Smooth muscle cell (in vitro differentiated cells): ENCODE data around the gene GLYAT. TPM values are rescaled to one million over a fixed set of nuclear protein-coding genes. Genes with fewer than 3 reads are reported as not detected.

ENCODE experiments used
- DNase-seq: peaks from one replicate; lab custom pipeline; 2025; ENCODE audit not compliant: unreplicated experiment; lab: John Stamatoyannopoulos, UW
- H2AFZ ChIP-seq: fragments of 200-600 bp; sonication (generic); 2 replicates; pipeline ENCODE4 v1.6.0; 2016; ENCODE audit warnings: antibody characterized with exemption, low read depth, mild to moderate bottlenecking
- H3F3A ChIP-seq: fragments of 200-600 bp; sonication (generic); 2 replicates; pipeline ENCODE4 v1.6.0; 2017; ENCODE audit warnings: antibody characterized with exemption, low read depth
- H3K27ac ChIP-seq: fragments of 200-600 bp; sonication (generic); 2 replicates; pipeline ENCODE4 v1.5.1; 2016; ENCODE audit warnings: low read depth, mild to moderate bottlenecking
- H3K27me3 ChIP-seq: fragments of 200-600 bp; sonication (generic); 2 replicates; pipeline ENCODE4 v1.6.1; 2016; ENCODE audit warnings: low read depth, mild to moderate bottlenecking
- H3K36me3 ChIP-seq: fragments of 200-600 bp; sonication (generic); 2 replicates; pipeline ENCODE4 v1.5.1; 2016; ENCODE audit warnings: low read depth
- H3K4me1 ChIP-seq: fragments of 200-600 bp; sonication (generic); 2 replicates; pipeline ENCODE4 v1.5.1; 2016; ENCODE audit warnings: low read depth
- H3K4me2 ChIP-seq: fragments of 200-600 bp; sonication (generic); 2 replicates; pipeline ENCODE4 v1.6.0; 2016; ENCODE audit warnings: mild to moderate bottlenecking
- H3K4me3 ChIP-seq: fragments of 200-600 bp; sonication (generic); 2 replicates; pipeline ENCODE4 v1.5.1; 2016; ENCODE audit warnings: mild to moderate bottlenecking
- H3K79me2 ChIP-seq: fragments of 200-600 bp; sonication (generic); 2 replicates; pipeline ENCODE4 v1.6.0; 2016; ENCODE audit warnings: low read depth, mild to moderate bottlenecking
- H3K9ac ChIP-seq: fragments of 200-600 bp; sonication (generic); 2 replicates; pipeline ENCODE4 v1.6.0; 2016; ENCODE audit warnings: low read depth
- H3K9me3 ChIP-seq: fragments of 200-600 bp; sonication (generic); replicated peaks from 2 replicates; pipeline ENCODE4 v1.5.1; 2016; ENCODE audit warnings: low read depth
- H4K20me1 ChIP-seq: fragments of 200-600 bp; sonication (generic); 2 replicates; pipeline ENCODE4 v1.6.0; 2016; ENCODE audit warnings: low read depth
- WGBS: methylation state at CpG from one replicate; pipeline ENCODE4 v1.1.7; 2016; ENCODE audit warnings: low lambda C conversion rate; 5-methylcytosine and 5-hydroxymethylcytosine counted together
- polyA plus RNA-seq: library from polyadenylated mRNA; unstranded; fragments of >200 nt; fragmentation: Nextera tagmentation; extraction: Ambion mirVana; gene quantifications from 2 replicates; pipeline ENCODE4 v1.2.1, GENCODE V29; 2016
- total RNA-seq: library from RNA; depleted of rRNA; stranded (reverse); fragments of >200 nt; gene quantifications from 2 replicates; pipeline ENCODE4 v1.2.3, GENCODE V29; 2014
- TF ChIP-seq, protein P1 (sequence below): fragments of 200-600 bp; sonication (generic); IDR thresholded peaks from 2 replicates; pipeline ENCODE4 v1.5.1; 2017; ENCODE audit warnings: borderline replicate concordance, mild to moderate bottlenecking, antibody characterized with exemption; ENCODE audit not compliant: insufficient read depth, poor library complexity, severe bottlenecking

GLYAT gene
- total and polyA plus RNA-seq, 2 experiments from 2014 or later: not detected

DNA sequence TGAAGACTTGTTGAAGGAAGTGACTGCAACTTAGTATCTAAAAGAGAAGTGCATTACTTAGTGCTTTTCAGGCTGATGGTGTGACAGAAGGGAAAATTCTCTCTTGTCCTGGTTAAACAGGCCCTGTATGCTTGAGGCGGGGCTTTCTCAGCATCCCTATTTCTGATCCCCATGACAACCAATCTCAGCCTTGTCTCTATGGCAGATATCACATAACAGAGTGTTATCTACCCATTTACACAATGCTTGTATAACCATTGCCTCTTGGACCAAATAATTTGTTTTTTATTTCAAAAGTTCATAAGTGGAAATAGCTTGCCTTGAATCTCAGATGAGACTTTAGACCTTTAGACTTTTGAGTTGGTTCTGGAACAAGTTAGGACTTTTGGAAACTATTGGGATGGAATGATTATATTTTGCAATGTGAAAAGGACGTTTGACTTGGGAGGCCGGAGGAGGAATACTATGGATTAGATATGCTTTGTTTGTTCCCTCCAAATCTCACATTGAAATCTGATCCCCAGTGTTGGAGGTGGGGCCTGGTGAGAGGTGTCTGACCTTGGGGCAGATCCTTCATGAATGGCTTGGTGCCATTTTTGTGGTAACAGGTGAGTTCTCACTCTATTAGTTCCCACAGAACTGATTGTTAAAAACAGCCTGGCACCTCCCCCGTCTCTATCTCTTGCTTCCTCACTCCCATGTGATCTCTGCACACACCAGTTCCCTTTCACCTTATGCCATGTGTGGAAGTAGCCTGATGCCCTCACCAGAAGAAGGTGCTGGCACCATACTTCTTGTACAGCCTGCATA lies 3.1 kb upstream of the GLYAT start:
- H3K9me3 ChIP-seq: peaks cover 4% of the 10 kb centered on the region
- TF ChIP-seq, protein P1, sequence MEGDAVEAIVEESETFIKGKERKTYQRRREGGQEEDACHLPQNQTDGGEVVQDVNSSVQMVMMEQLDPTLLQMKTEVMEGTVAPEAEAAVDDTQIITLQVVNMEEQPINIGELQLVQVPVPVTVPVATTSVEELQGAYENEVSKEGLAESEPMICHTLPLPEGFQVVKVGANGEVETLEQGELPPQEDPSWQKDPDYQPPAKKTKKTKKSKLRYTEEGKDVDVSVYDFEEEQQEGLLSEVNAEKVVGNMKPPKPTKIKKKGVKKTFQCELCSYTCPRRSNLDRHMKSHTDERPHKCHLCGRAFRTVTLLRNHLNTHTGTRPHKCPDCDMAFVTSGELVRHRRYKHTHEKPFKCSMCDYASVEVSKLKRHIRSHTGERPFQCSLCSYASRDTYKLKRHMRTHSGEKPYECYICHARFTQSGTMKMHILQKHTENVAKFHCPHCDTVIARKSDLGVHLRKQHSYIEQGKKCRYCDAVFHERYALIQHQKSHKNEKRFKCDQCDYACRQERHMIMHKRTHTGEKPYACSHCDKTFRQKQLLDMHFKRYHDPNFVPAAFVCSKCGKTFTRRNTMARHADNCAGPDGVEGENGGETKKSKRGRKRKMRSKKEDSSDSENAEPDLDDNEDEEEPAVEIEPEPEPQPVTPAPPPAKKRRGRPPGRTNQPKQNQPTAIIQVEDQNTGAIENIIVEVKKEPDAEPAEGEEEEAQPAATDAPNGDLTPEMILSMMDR: no peak
- H3K4me1 ChIP-seq: no peaks in the 10 kb centered on the region
- DNase-seq: no peak
- no peaks in the 10 kb centered on the region for H3F3A ChIP-seq
- H3K36me3 ChIP-seq: no peaks in the 10 kb centered on the region
- WGBS: 64% methylated on average over 4 of the region's 4 CpGs
- H4K20me1 ChIP-seq: no peaks in the 10 kb centered on the region
- no peak overlapping the region for H3K9ac ChIP-seq
- no peak overlapping the region for H3K27ac ChIP-seq
- no peaks in the 10 kb centered on the region for H3K27me3 ChIP-seq
- H3K79me2 ChIP-seq: no peaks in the 10 kb centered on the region
- H3K4me3 ChIP-seq: no peak overlapping the region
- no peak overlapping the region for H2AFZ ChIP-seq
- H3K4me2 ChIP-seq: no peak overlapping the region

DNA sequence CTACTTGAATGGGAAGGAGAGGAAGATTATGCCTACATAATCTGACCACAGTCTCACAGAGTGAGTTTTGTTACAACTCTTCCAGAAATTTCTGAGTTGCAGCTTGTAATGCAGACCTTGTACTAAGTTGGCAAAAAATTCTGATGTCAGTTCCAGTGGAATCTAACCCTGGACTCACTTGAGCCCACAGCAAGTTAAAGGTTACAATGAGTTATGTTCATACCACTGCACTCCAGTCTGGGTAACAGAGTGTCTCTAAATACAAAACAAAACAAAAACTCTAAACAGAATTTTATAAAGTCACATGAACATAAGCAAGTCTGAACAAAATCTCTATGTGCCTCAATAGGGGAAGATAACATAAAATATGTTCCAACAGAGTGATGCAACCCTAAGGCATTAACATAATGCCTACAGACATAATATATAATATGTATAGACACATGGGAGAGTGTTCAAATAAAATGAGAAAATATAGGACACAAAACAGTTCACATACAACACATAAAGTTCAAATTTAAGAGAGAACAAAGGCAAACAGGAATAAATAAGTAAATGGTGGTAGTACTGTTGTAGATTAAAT lies 1.1 kb downstream of the GLYAT start:
- no peak overlapping the region for H3K4me3 ChIP-seq
- H3K27ac ChIP-seq: no peak overlapping the region
- no peaks in the 10 kb centered on the region for H3K4me1 ChIP-seq
- peaks cover 6% of the 10 kb centered on the region for H3K9me3 ChIP-seq
- no peaks in the 10 kb centered on the region for H3K79me2 ChIP-seq
- H3K4me2 ChIP-seq: no peak overlapping the region
- no peaks in the 10 kb centered on the region for H3F3A ChIP-seq
- no peak overlapping the region for H3K9ac ChIP-seq
- H2AFZ ChIP-seq: no peak overlapping the region
- TF ChIP-seq, protein P1: no peak
- H3K27me3 ChIP-seq: no peaks in the 10 kb centered on the region
- no peak for DNase-seq
- no peaks in the 10 kb centered on the region for H4K20me1 ChIP-seq
- no peaks in the 10 kb centered on the region for H3K36me3 ChIP-seq

DNA sequence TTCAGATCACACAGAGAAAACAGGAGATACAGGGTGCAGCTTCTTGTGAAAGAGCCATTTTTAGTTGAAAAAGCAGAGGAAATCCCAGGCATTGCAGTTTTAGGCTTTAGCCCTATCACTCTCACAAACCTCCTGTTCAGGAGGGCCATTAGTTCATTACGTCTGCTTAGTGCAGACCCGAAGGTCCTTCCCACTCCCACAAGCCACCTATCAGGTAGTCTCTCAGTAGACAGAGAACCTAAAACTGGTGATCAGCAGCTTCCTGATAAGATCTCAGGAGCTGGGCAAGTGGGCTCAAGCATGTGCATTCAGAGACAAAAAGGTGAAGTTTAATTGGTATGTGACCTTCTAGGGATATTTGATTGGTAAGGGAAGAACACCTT lies 4.3 kb downstream of the GLYAT start:
- Histone ChIP-seq H4K20me1 (no peaks in the 10 kb centered on the region), H3K9ac (no peak overlapping the region), H3K4me2 (no peak overlapping the region), H2AFZ (no peak overlapping the region), H3K4me1 (no peaks in the 10 kb centered on the region), H3K27ac (no peak overlapping the region), H3K79me2 (no peaks in the 10 kb centered on the region), H3K36me3 (no peaks in the 10 kb centered on the region), H3K27me3 (no peaks in the 10 kb centered on the region), H3K9me3 (peaks cover 10% of the 10 kb centered on the region), H3F3A (no peaks in the 10 kb centered on the region), H3K4me3 (no peak overlapping the region)
- 85% methylated on average over 2 of the region's 2 CpGs for WGBS
- TF ChIP-seq, protein P1: no peak
- DNase-seq: no peak
